H1 (cell line): ENCODE results near the gene GLYR1. TPM values are rescaled to one million over a fixed set of nuclear protein-coding genes. Genes with fewer than 3 reads are reported as not detected.

Source experiments
- CTCF ChIA-PET: fragments of 300-600 bp; sonication (Branson Sonifier 250); formaldehyde crosslinking; loops from one replicate; lab custom pipeline; 2021; ENCODE audit not compliant: partially characterized antibody; lab: Charles Lee
- POLR2A ChIA-PET: fragments of 300-600 bp; sonication (Branson Sonifier 250); formaldehyde crosslinking; loops from one replicate; lab custom pipeline; 2021; ENCODE audit warnings: inconsistent platforms; ENCODE audit not compliant: partially characterized antibody; lab: Charles Lee
- DNase-seq, 2 experiments: peaks; one replicate each; pipeline versions ENCODE4 v3.0.0 to v3.0.0-alpha.2; 2010 to 2022; ENCODE audit warnings: low spot score in 2 of 2, low read depth in 1 of 2, mixed read lengths in 1 of 2
- FAIRE-seq: peaks from 2 replicates; lab custom pipeline; 2011; peaks lifted over from hg19 to GRCh38; lab: Jason Lieb, UNC
- H2AFZ ChIP-seq: 2 replicates; pipeline ENCODE4 v1.8.1; 2012; ENCODE audit warnings: low read length, inconsistent platforms
- H2AK5ac ChIP-seq: 2 replicates; pipeline ENCODE4 v1.6.1; 2013; ENCODE audit warnings: low read depth, low read length
- H2BK120ac ChIP-seq: replicated peaks from 2 replicates; pipeline ENCODE3; 2013; ENCODE audit warnings: low read depth, low read length, inconsistent platforms
- H2BK12ac ChIP-seq: 2 replicates; pipeline ENCODE4 v1.6.1; 2013; ENCODE audit warnings: low read depth, low read length
- H2BK15ac ChIP-seq: 2 replicates; pipeline ENCODE4 v1.6.1; 2013; ENCODE audit warnings: low read length
- H2BK20ac ChIP-seq: 2 replicates; pipeline ENCODE4 v1.6.1; 2013; ENCODE audit warnings: low read length
- H2BK5ac ChIP-seq: 2 replicates; pipeline ENCODE4 v1.6.1; 2013; ENCODE audit warnings: low read depth, low read length
- H3K14ac ChIP-seq: 2 replicates; pipeline ENCODE4 v1.6.1; 2013; ENCODE audit warnings: inconsistent platforms; ENCODE audit not compliant: insufficient read length
- H3K18ac ChIP-seq: 2 replicates; pipeline ENCODE4 v1.6.1; 2013; ENCODE audit warnings: low read length; ENCODE audit errors: extremely low read depth
- H3K23ac ChIP-seq: 2 replicates; pipeline ENCODE4 v1.6.1; 2013; ENCODE audit warnings: inconsistent platforms; ENCODE audit not compliant: insufficient read length
- H3K23me2 ChIP-seq: 2 replicates; pipeline ENCODE4 v1.6.1; 2013; ENCODE audit warnings: low read depth, low read length
- H3K27ac ChIP-seq: 2 replicates; pipeline ENCODE4 v1.6.1; 2011; ENCODE audit warnings: low read depth, low read length, inconsistent platforms
- H3K27me3 ChIP-seq, 4 experiments: replicated peaks in 1 of 4; 1 replicate in 1 of 4; 2 replicates in 3 of 4; pipeline versions ENCODE4 v1.6.1 to v1.8.1; 2011 to 2013; ENCODE audit warnings: low read length in 3 of 4, mild to moderate bottlenecking in 3 of 4, inconsistent platforms in 2 of 4, mixed read lengths in 2 of 4, moderate library complexity in 1 of 4; ENCODE audit not compliant: control insufficient read depth in 3 of 4, insufficient read depth in 3 of 4; ENCODE audit errors: extremely low read depth in 1 of 4
- H3K36me3 ChIP-seq, 4 experiments: 2 replicates each; pipeline versions ENCODE4 v1.6.1 to v1.8.1; 2011 to 2013; ENCODE audit warnings: mild to moderate bottlenecking in 4 of 4, low read length in 3 of 4, moderate library complexity in 2 of 4, control low read depth in 1 of 4, inconsistent platforms in 1 of 4; ENCODE audit not compliant: insufficient read depth in 4 of 4, control insufficient read depth in 2 of 4
- H3K4ac ChIP-seq: replicated peaks from 2 replicates; pipeline ENCODE3; 2013; ENCODE audit warnings: low read length, low read depth, mixed read lengths, inconsistent platforms; ENCODE audit not compliant: insufficient read length
- H3K4me1 ChIP-seq, 4 experiments: replicated peaks in 1 of 4; 1 replicate in 1 of 4; 2 replicates in 3 of 4; pipeline versions ENCODE4 v1.6.1 to v1.8.1; 2011 to 2013; ENCODE audit warnings: low read length in 3 of 4, inconsistent platforms in 2 of 4, mixed read lengths in 1 of 4; ENCODE audit not compliant: insufficient read depth in 4 of 4, control insufficient read depth in 3 of 4
- H3K4me2 ChIP-seq, 2 experiments: 2 replicates each; pipeline versions ENCODE4 v1.6.1 to v1.8.1; 2011 to 2013; ENCODE audit warnings: low read depth in 2 of 2, low read length in 2 of 2, control low read depth in 1 of 2, inconsistent platforms in 1 of 2, mild to moderate bottlenecking in 1 of 2; ENCODE audit not compliant: insufficient read depth in 1 of 2
- H3K4me3 ChIP-seq, 4 experiments: fragments of 200-600, 300-600 bp in 1 of 4; sonication (generic), shearing (Covaris generic), sonication (Bioruptor Twin) in 1 of 4; 2 replicates each; pipeline versions ENCODE4 v1.5.1 to v1.8.1; 2011 to 2016; ENCODE audit warnings: low read length in 4 of 4, low read depth in 3 of 4, control low read depth in 2 of 4, inconsistent platforms in 2 of 4, mild to moderate bottlenecking in 2 of 4, mixed read lengths in 1 of 4, moderate library complexity in 1 of 4; ENCODE audit not compliant: insufficient read depth in 2 of 4; ENCODE audit errors: extremely low read depth in 1 of 4
- H3K56ac ChIP-seq: replicated peaks from 2 replicates; pipeline ENCODE3; 2013; ENCODE audit warnings: low read depth, mild to moderate bottlenecking, mixed read lengths, low read length, inconsistent platforms; ENCODE audit not compliant: insufficient read length
- H3K79me1 ChIP-seq: 2 replicates; pipeline ENCODE4 v1.6.1; 2013; ENCODE audit warnings: low read depth, low read length, control low read depth
- H3K79me2 ChIP-seq, 2 experiments: 2 replicates each; pipeline versions ENCODE4 v1.6.1 to v1.8.1; 2012 to 2013; ENCODE audit warnings: low read length in 2 of 2, mild to moderate bottlenecking in 2 of 2, inconsistent platforms in 1 of 2; ENCODE audit not compliant: insufficient read depth in 2 of 2, control insufficient read depth in 1 of 2
- H3K9ac ChIP-seq, 4 experiments: replicated peaks in 1 of 4; 1 replicate in 1 of 4; 2 replicates in 3 of 4; pipeline versions ENCODE4 v1.6.1 to v1.8.1; 2011 to 2013; ENCODE audit warnings: low read depth in 3 of 4, low read length in 3 of 4, control low read depth in 2 of 4, mild to moderate bottlenecking in 2 of 4, moderate library complexity in 2 of 4, inconsistent platforms in 1 of 4; ENCODE audit errors: extremely low read depth in 1 of 4
- H3K9me3 ChIP-seq, 2 experiments: 2 replicates each; pipeline versions ENCODE4 v1.6.1 to v1.8.1; 2012 to 2013; ENCODE audit warnings: mild to moderate bottlenecking in 2 of 2, moderate library complexity in 2 of 2, control low read depth in 1 of 2, inconsistent platforms in 1 of 2, low read depth in 1 of 2, low read length in 1 of 2, mixed read lengths in 1 of 2; ENCODE audit not compliant: insufficient read depth in 2 of 2
- H4K20me1 ChIP-seq, 2 experiments: replicated peaks in 1 of 2; 2 replicates each; pipeline versions ENCODE3 to v1.8.1; 2011 to 2013; ENCODE audit warnings: inconsistent platforms in 2 of 2, low read length in 2 of 2, mild to moderate bottlenecking in 1 of 2; ENCODE audit not compliant: insufficient read depth in 2 of 2, control insufficient read depth in 1 of 2
- H4K5ac ChIP-seq: 2 replicates; pipeline ENCODE4 v1.6.1; 2013; ENCODE audit warnings: low read length, low read depth, mixed read lengths, inconsistent platforms; ENCODE audit not compliant: insufficient read length
- H4K8ac ChIP-seq: 2 replicates; pipeline ENCODE4 v1.8.0; 2013; ENCODE audit warnings: mild to moderate bottlenecking, moderate library complexity, low read length, inconsistent platforms; ENCODE audit not compliant: insufficient read depth; ENCODE audit errors: extremely low read depth
- H4K91ac ChIP-seq: replicated peaks from 2 replicates; pipeline ENCODE3; 2013; ENCODE audit warnings: low read length, mixed read lengths, inconsistent platforms; ENCODE audit not compliant: insufficient read length
- ASH2L ChIP-seq: fragments of 200-600, 300-600 bp; sonication (generic); IDR thresholded peaks from one replicate; pipeline ENCODE4 v1.7.1; 2017; ENCODE audit warnings: low read length
- CBX8 ChIP-seq: fragments of 300-800, 300-1000 bp; sonication (generic); IDR thresholded peaks from 2 replicates; pipeline ENCODE4 v1.7.1; 2016; ENCODE audit warnings: low read depth, low read length, borderline replicate concordance
- JUND ChIP-seq: IDR thresholded peaks from 2 replicates; pipeline ENCODE4 v1.6.1; 2011; ENCODE audit warnings: mild to moderate bottlenecking, improper control_type of control experiment, low read length
- NANOG ChIP-seq: IDR thresholded peaks from 2 replicates; pipeline ENCODE4 v1.6.1; 2011; ENCODE audit warnings: low read length, low read depth, mild to moderate bottlenecking, inconsistent platforms; ENCODE audit not compliant: insufficient read depth, poor library complexity, severe bottlenecking
- POLR2AphosphoS5 ChIP-seq: IDR thresholded peaks from 2 replicates; pipeline ENCODE4 v1.6.1; 2011; ENCODE audit warnings: low read depth, low read length
- RFX5 ChIP-seq: IDR thresholded peaks from 2 replicates; pipeline ENCODE4 v1.6.1; 2011; ENCODE audit warnings: low read depth, low read length, improper control_type of control experiment, borderline replicate concordance
- WGBS, 2 experiments: shearing (Covaris generic) in 1 of 2; methylation state at CpG; one replicate each; pipeline versions ENCODE4 v1.1.6 to v1.1.7; 2013 to 2015; ENCODE audit warnings: low lambda C conversion rate in 2 of 2, mixed read lengths in 2 of 2, inconsistent platforms in 1 of 2, low coverage in 1 of 2, missing lambda C conversion rate in 1 of 2; ENCODE audit not compliant: insufficient replicate concordance in 2 of 2, insufficient coverage in 1 of 2, insufficient read length in 1 of 2; ENCODE audit errors: extremely low coverage in 1 of 2, missing lambda C conversion rate in 1 of 2; 5-methylcytosine and 5-hydroxymethylcytosine counted together
- polyA plus RNA-seq, 7 experiments: library from polyadenylated mRNA; depleted of rRNA in 3 of 7; stranded (reverse) in 5 of 7; unstranded in 2 of 7; fragments of >200 nt in 5 of 7; fragments of 200-250 nt in 2 of 7; gene quantifications; 1 replicate in 5 of 7; 2 replicates in 1 of 7; 4 replicates in 1 of 7; pipeline versions ENCODE4 v1.2.1 to v1.2.3, GENCODE V29; 2011 to 2013; ENCODE audit warnings: missing spikeins in 2 of 7, mixed read lengths in 2 of 7
- total RNA-seq: library from RNA; stranded (reverse); fragmentation: NEBNext Ultra II Directional; extraction: Animal tissue kit (Norgen Biotek cat#: 25700); gene quantifications from 2 replicates; pipeline ENCODE4 v1.2.1, GENCODE V29; 2021

The GLYR1 gene
- total and polyA plus RNA-seq, 2 of the 8 experiments (the other 6 are each of a cell fraction or from before 2014, with no cell fraction given), result 50.2 to 115 TPM

- H4K20me1 ChIP-seq, result peaks cover 0 to 6% of the 10 kb centered on the region in 2 experiments
- no peak overlapping the region for H3K4ac ChIP-seq
- no peak for TF ChIP-seq CBX8
- no peak for TF ChIP-seq JUND
- TF ChIP-seq NANOG, result no peak
- TF ChIP-seq ASH2L, result no peak
- no peak for TF ChIP-seq POLR2AphosphoS5
- no peak for TF ChIP-seq RFX5
- DNase-seq (no peak), FAIRE-seq (no peak)
- no peak overlapping the region for H4K91ac ChIP-seq
- H3K79me2 ChIP-seq, result no peaks in the 10 kb centered on the region
- ChIA-PET POLR2A (interaction anchor here (1.4 to 3.7 kb wide), 3 partner anchors 11 to 40 kb away, joined by 4 to 15 read pairs (median 9); no protein-coding TSS in a partner anchor), CTCF (interaction anchor here (0.7 to 4.0 kb wide), 7 partner anchors 8 to 61 kb away, joined by 3 to 23 read pairs (median 4); no protein-coding TSS in a partner anchor)
- H2BK15ac ChIP-seq, result no peak overlapping the region
- H3K18ac ChIP-seq, result no peak overlapping the region
- no peak overlapping the region for H3K14ac ChIP-seq
- H2AFZ ChIP-seq, result no peak overlapping the region
- H2BK12ac ChIP-seq, result no peak overlapping the region
- H3K36me3 ChIP-seq, result peaks cover 2 to 27% (median 18%) of the 10 kb centered on the region in 4 experiments; a peak in 6 of 8 replicates
- H3K23me2 ChIP-seq, result no peaks in the 10 kb centered on the region
- H3K27me3 ChIP-seq, result no peaks in the 10 kb centered on the region
- H3K4me2 ChIP-seq, result no peak overlapping the region
- no peak overlapping the region for H3K9ac ChIP-seq
- no peak overlapping the region for H2BK120ac ChIP-seq
- no peak overlapping the region for H3K23ac ChIP-seq
- H4K8ac ChIP-seq, result no peak overlapping the region
- no peaks in the 10 kb centered on the region for H3K79me1 ChIP-seq
- 90% methylated on average over 13 of the region's 13 CpGs; no CpG with 5 or more reads in 1 of the 2 experiments for WGBS, 2 experiments
- H3K56ac ChIP-seq, result no peak overlapping the region
- H3K27ac ChIP-seq, result no peak overlapping the region
- no peak overlapping the region for H4K5ac ChIP-seq
- H2BK5ac ChIP-seq, result no peak overlapping the region
- peaks cover 0 to 6% of the 10 kb centered on the region in 2 experiments; a peak in 1 of 4 replicates for H3K9me3 ChIP-seq
- H2BK20ac ChIP-seq, result no peak overlapping the region
- H3K4me3 ChIP-seq, result no peak overlapping the region
- H2AK5ac ChIP-seq, result no peak overlapping the region
- H3K4me1 ChIP-seq, result no peaks in the 10 kb centered on the region
Measured at GRCh38 chr16:4895366-4895765, 48.3 kb upstream of the GLYR1 start.
